NCI-H1105 treated with DMSO at 0.1 percent for 48 hours (cell line): ENCODE results near the gene DCLK1.

Source experiments
- DNase-seq: peaks from one replicate; lab custom pipeline; 2025; lab: John Stamatoyannopoulos, UW

The DCLK1 gene

GRCh38 chr13:35784286-35784951 is 346.8 kb downstream of the DCLK1 start:
- no peak for DNase-seq

GRCh38 chr13:35782793-35783192 is 348.4 kb downstream of the DCLK1 start:
- DNase-seq, result no peak

- DNase-seq, result no peak
Measured at GRCh38 chr13:35781036-35782000, 349.9 kb downstream of the DCLK1 start.

GRCh38 chr13:35780613-35781012 is 350.6 kb downstream of the DCLK1 start:
- no peak for DNase-seq

- no peak for DNase-seq
Measured at GRCh38 chr13:35771898-35772297, 359.3 kb downstream of the DCLK1 start.

- no peak for DNase-seq
Measured at GRCh38 chr13:35770756-35771297, 360.4 kb downstream of the DCLK1 start.

- no peak for DNase-seq
Measured at GRCh38 chr13:35769812-35770211, 361.4 kb downstream of the DCLK1 start.

GRCh38 chr13:35768551-35768950 is 362.6 kb downstream of the DCLK1 start:
- no peak for DNase-seq

GRCh38 chr13:35768073-35768472 is 363.1 kb downstream of the DCLK1 start:
- peak; percentile 94 for DNase-seq

- DNase-seq, result no peak
Measured at GRCh38 chr13:35767256-35767976, 363.8 kb downstream of the DCLK1 start.

GRCh38 chr13:35766663-35767062 is 364.5 kb downstream of the DCLK1 start:
- no peak for DNase-seq

GRCh38 chr13:35765941-35766340 is 365.2 kb downstream of the DCLK1 start:
- no peak for DNase-seq

- DNase-seq, result no peak
Measured at GRCh38 chr13:35765366-35765765, 365.8 kb downstream of the DCLK1 start.

- DNase-seq, result no peak
Measured at GRCh38 chr13:35764326-35765015, 366.7 kb downstream of the DCLK1 start.

- DNase-seq, result no peak
Measured at GRCh38 chr13:35763782-35764123, 367.4 kb downstream of the DCLK1 start.

- no peak for DNase-seq
Measured at GRCh38 chr13:35763060-35763781, 368.0 kb downstream of the DCLK1 start.

- no peak for DNase-seq
Measured at GRCh38 chr13:35761440-35762252, 369.5 kb downstream of the DCLK1 start.

GRCh38 chr13:35760735-35761281 is 370.4 kb downstream of the DCLK1 start:
- DNase-seq, result no peak

GRCh38 chr13:35747594-35747993 is 383.6 kb downstream of the DCLK1 start:
- DNase-seq, result no peak
